AG09309 (cell line): ENCODE data around the gene CHCHD3.

ENCODE experiments used
- DNase-seq: peaks from one replicate; pipeline ENCODE4 v3.0.0-alpha.2; 2010; ENCODE audit warnings: low read depth
- H3K4me3 ChIP-seq: 2 replicates; pipeline ENCODE4 v1.5.1; 2011; ENCODE audit warnings: mild to moderate bottlenecking, low read depth, low read length, moderate library complexity; ENCODE audit not compliant: control insufficient read depth
- CTCF ChIP-seq: IDR thresholded peaks from 2 replicates; pipeline ENCODE4 v1.5.1; 2011; ENCODE audit warnings: mild to moderate bottlenecking, low read depth, low read length, inconsistent platforms; ENCODE audit not compliant: insufficient read depth, control insufficient read depth; ENCODE audit errors: missing control alignments

Gene CHCHD3

DNA sequence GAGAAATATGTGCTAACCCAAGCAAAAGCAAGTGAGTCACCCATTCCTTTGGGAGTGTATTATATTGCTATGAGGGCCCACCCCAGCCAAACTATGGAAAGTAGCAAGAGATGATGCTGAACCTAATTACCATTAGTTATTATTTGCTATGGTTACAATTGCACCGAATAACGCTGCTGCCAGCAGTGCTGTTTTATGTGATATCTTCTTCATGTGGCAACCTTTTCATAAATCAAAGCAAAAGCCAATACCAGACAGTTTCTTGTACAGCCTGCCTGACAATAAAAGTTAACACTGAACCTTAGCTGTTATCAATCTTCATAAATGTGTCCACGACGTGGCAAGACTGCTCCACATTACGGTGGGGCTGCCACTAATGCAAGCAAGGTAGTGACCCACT, 263.9 kb downstream of the CHCHD3 start:
- DNase-seq: no peak
- no peak for TF ChIP-seq CTCF
- H3K4me3 ChIP-seq: no peak overlapping the region

- no peak for TF ChIP-seq CTCF
- no peak overlapping the region for H3K4me3 ChIP-seq
- no peak for DNase-seq
Observed at GRCh38 chr7:132815696-132816311, 266.1 kb downstream of the CHCHD3 start.

DNA sequence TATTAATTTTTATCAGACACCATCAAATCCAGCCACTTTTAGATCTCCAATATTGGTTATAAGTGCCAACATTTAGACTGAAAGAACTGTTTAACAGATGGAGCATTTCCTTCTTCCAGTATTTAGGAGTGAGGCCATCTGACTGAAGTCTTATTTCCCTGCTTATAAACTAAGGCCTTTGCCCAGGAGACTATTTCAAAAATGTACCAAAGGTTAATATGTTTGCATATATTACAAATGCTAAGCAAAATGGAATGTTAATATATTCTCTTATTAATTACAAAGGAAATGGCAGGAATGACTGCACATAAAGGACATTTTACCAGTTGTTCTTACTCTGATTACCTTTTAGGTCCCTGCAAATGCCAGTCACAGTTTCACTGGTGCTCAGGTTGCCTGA, 266.8 kb downstream of the CHCHD3 start:
- TF ChIP-seq CTCF: no peak
- H3K4me3 ChIP-seq: no peak overlapping the region
- no peak for DNase-seq

- no peak for DNase-seq
- TF ChIP-seq CTCF: no peak
- H3K4me3 ChIP-seq: no peak overlapping the region
Observed at GRCh38 chr7:132810561-132810960, 271.3 kb downstream of the CHCHD3 start.

GRCh38 chr7:132806834-132807233, 275.1 kb downstream of the CHCHD3 start:
- H3K4me3 ChIP-seq: no peak overlapping the region
- no peak for TF ChIP-seq CTCF
- no peak for DNase-seq

DNA sequence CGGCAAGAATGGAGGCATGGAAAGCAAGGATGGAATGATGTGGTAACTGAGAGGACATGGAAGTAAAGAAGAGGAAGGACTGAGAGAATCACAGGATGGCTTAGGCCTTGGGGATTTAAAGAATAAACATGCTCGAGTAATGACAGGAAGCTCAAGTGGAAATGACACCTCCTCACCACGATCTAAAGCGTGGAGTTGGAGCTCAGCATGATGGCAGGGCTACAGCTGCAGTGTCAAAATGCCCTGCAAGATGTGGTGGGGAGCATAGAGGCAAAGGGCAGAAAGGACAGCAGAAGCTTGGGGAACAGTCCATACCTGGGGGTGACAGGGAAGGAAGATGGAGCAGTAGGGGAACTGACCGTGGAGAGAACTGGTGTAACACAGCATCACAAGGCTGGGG, 276.1 kb downstream of the CHCHD3 start:
- DNase-seq: no peak
- TF ChIP-seq CTCF: no peak
- H3K4me3 ChIP-seq: no peak overlapping the region
